Measurements from ENCODE around the gene ADGRD1.

The ADGRD1 gene

GRCh38 chr12:131076296-131076695 is 122.6 kb downstream of the ADGRD1 start:
- FAIRE-seq: no peak

GRCh38 chr12:131076791-131077747 is 123.4 kb downstream of the ADGRD1 start:
- no peak for FAIRE-seq

- no peak for FAIRE-seq
Observed at GRCh38 chr12:131077931-131078391, 124.3 kb downstream of the ADGRD1 start.

- no peak for FAIRE-seq
Observed at GRCh38 chr12:131082290-131083194, 128.8 kb downstream of the ADGRD1 start.

- FAIRE-seq: no peak
Observed at GRCh38 chr12:131084341-131085011, 130.8 kb downstream of the ADGRD1 start.

- no peak for FAIRE-seq
Observed at GRCh38 chr12:131085125-131085815, 131.6 kb downstream of the ADGRD1 start.

GRCh38 chr12:131085816-131086591 is 132.3 kb downstream of the ADGRD1 start:
- no peak for FAIRE-seq

- no peak for FAIRE-seq
Observed at GRCh38 chr12:131087302-131087818, 133.7 kb downstream of the ADGRD1 start.

GRCh38 chr12:131087991-131088700 is 134.4 kb downstream of the ADGRD1 start:
- no peak for FAIRE-seq

GRCh38 chr12:131088701-131089530 is 135.2 kb downstream of the ADGRD1 start:
- FAIRE-seq: no peak

GRCh38 chr12:131089531-131090273 is 136.0 kb downstream of the ADGRD1 start:
- no peak for FAIRE-seq

GRCh38 chr12:131090274-131091210 is 136.8 kb downstream of the ADGRD1 start:
- no peak for FAIRE-seq

GRCh38 chr12:131091413-131091975 is 137.8 kb downstream of the ADGRD1 start:
- no peak for FAIRE-seq

GRCh38 chr12:131091976-131092691 is 138.4 kb downstream of the ADGRD1 start:
- FAIRE-seq: no peak

GRCh38 chr12:131092901-131093603 is 139.3 kb downstream of the ADGRD1 start:
- no peak for FAIRE-seq

- no peak for FAIRE-seq
Observed at GRCh38 chr12:131093604-131093955, 139.9 kb downstream of the ADGRD1 start.
